ENCODE data around the gene CCR5.

Gene CCR5

GRCh38 chr3:46422617-46423016, 51.9 kb downstream of the CCR5 start:
- Histone ChIP-seq H3K27me3 (ENCODE audit: insufficient read depth, low read depth) (no peaks in the 10 kb centered on the region), H3K4me1 (ENCODE audit: low read depth, poor library complexity, severe bottlenecking) (no peaks in the 10 kb centered on the region), H3K4me2 (no peak overlapping the region), H3K4me3 (IDR thresholded peaks at IDR 0.05; ENCODE audit: insufficient read depth, low read depth, low read length) (no peak overlapping the region), H3K27ac (no peak overlapping the region), H3K79me2 (ENCODE audit: insufficient read depth, low read depth) (no peaks in the 10 kb centered on the region), H3K36me3 (ENCODE audit: insufficient read depth) (no peaks in the 10 kb centered on the region), H4K20me1 (ENCODE audit: insufficient read depth) (no peaks in the 10 kb centered on the region), H3K9ac (no peak overlapping the region), H2AFZ (ENCODE audit: low read depth) (no peak overlapping the region)
- TF ChIP-seq, protein P1, sequence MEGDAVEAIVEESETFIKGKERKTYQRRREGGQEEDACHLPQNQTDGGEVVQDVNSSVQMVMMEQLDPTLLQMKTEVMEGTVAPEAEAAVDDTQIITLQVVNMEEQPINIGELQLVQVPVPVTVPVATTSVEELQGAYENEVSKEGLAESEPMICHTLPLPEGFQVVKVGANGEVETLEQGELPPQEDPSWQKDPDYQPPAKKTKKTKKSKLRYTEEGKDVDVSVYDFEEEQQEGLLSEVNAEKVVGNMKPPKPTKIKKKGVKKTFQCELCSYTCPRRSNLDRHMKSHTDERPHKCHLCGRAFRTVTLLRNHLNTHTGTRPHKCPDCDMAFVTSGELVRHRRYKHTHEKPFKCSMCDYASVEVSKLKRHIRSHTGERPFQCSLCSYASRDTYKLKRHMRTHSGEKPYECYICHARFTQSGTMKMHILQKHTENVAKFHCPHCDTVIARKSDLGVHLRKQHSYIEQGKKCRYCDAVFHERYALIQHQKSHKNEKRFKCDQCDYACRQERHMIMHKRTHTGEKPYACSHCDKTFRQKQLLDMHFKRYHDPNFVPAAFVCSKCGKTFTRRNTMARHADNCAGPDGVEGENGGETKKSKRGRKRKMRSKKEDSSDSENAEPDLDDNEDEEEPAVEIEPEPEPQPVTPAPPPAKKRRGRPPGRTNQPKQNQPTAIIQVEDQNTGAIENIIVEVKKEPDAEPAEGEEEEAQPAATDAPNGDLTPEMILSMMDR (conservative IDR thresholded peaks at IDR 0.05; ENCODE audit: low read depth, low read length): no peak

- Histone ChIP-seq H3K4me1 (ENCODE audit: low read depth, poor library complexity, severe bottlenecking) (no peaks in the 10 kb centered on the region), H3K27ac (no peak overlapping the region), H3K27me3 (ENCODE audit: insufficient read depth, low read depth) (no peaks in the 10 kb centered on the region), H3K9ac (no peak overlapping the region), H3K79me2 (ENCODE audit: insufficient read depth, low read depth) (no peaks in the 10 kb centered on the region), H4K20me1 (ENCODE audit: insufficient read depth) (no peaks in the 10 kb centered on the region), H3K4me3 (IDR thresholded peaks at IDR 0.05; ENCODE audit: insufficient read depth, low read depth, low read length) (no peak overlapping the region), H2AFZ (ENCODE audit: low read depth) (no peak overlapping the region), H3K4me2 (no peak overlapping the region), H3K36me3 (ENCODE audit: insufficient read depth) (no peaks in the 10 kb centered on the region)
- TF ChIP-seq, protein P1 (conservative IDR thresholded peaks at IDR 0.05; ENCODE audit: low read depth, low read length): no peak
These were observed 52.8 kb downstream of the CCR5 start for GRCh38 chr3:46423588-46423987.
